HCT116 (cell line): ENCODE results near the gene AUTS2.

Experiments
- EGR1 ChIP-seq: IDR thresholded peaks from 2 replicates; pipeline ENCODE4 v1.6.1; 2012; ENCODE audit warnings: low read depth
- EZH2phosphoT487 ChIP-seq: fragments of 200-600 bp; IDR thresholded peaks from 2 replicates; pipeline ENCODE4 v1.6.1; 2018; ENCODE audit warnings: antibody characterized with exemption, borderline replicate concordance
- FOSL1 ChIP-seq: IDR thresholded peaks from 2 replicates; pipeline ENCODE4 v1.6.1; 2012; ENCODE audit warnings: low read depth
- MAX ChIP-seq: IDR thresholded peaks from 2 replicates; pipeline ENCODE4 v1.6.1; 2012
- POLR2A ChIP-seq: IDR thresholded peaks from 2 replicates; pipeline ENCODE4 v1.7.0; 2011; ENCODE audit warnings: borderline replicate concordance; ENCODE audit not compliant: insufficient read depth, insufficient read length; ENCODE audit errors: extremely low read depth
- POLR2AphosphoS5 ChIP-seq: IDR thresholded peaks from 2 replicates; pipeline ENCODE4 v1.6.1; 2011; ENCODE audit warnings: mild to moderate bottlenecking, low read depth, low read length, moderate library complexity
- TF ChIP-seq, protein P1 (sequence below), 3 experiments: fragments of 200-600 bp in 1 of 3; sonication (generic) in 1 of 3; IDR thresholded peaks in 2 of 3; conservative IDR thresholded peaks in 1 of 3; 2 replicates each; pipeline ENCODE4 v1.5.1; 2012 to 2017; ENCODE audit warnings: low read depth in 2 of 3, low read length in 2 of 3, antibody characterized with exemption in 1 of 3, borderline replicate concordance in 1 of 3, control low read depth in 1 of 3, mild to moderate bottlenecking in 1 of 3, mixed read lengths in 1 of 3, mixed run types in 1 of 3, moderate library complexity in 1 of 3; ENCODE audit not compliant: insufficient read depth in 1 of 3

GRCh38 chr7:69588773-69589172 is 9.5 kb upstream of the AUTS2 start:
- TF ChIP-seq FOSL1 (no peak), EZH2phosphoT487 (no peak), POLR2AphosphoS5 (no peak), POLR2A (no peak), MAX (no peak), EGR1 (no peak)
- TF ChIP-seq, protein P1, sequence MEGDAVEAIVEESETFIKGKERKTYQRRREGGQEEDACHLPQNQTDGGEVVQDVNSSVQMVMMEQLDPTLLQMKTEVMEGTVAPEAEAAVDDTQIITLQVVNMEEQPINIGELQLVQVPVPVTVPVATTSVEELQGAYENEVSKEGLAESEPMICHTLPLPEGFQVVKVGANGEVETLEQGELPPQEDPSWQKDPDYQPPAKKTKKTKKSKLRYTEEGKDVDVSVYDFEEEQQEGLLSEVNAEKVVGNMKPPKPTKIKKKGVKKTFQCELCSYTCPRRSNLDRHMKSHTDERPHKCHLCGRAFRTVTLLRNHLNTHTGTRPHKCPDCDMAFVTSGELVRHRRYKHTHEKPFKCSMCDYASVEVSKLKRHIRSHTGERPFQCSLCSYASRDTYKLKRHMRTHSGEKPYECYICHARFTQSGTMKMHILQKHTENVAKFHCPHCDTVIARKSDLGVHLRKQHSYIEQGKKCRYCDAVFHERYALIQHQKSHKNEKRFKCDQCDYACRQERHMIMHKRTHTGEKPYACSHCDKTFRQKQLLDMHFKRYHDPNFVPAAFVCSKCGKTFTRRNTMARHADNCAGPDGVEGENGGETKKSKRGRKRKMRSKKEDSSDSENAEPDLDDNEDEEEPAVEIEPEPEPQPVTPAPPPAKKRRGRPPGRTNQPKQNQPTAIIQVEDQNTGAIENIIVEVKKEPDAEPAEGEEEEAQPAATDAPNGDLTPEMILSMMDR (IDR thresholded peaks at IDR 0.05 in 2 of 3, conservative IDR thresholded peaks at IDR 0.05 in 1 of 3; ENCODE audit: borderline replicate concordance in 1 of 3, insufficient read depth in 1 of 3, low read depth in 2 of 3, low read length in 2 of 3), result no peak
